ENCODE data around the gene HOXB2.

DNA sequence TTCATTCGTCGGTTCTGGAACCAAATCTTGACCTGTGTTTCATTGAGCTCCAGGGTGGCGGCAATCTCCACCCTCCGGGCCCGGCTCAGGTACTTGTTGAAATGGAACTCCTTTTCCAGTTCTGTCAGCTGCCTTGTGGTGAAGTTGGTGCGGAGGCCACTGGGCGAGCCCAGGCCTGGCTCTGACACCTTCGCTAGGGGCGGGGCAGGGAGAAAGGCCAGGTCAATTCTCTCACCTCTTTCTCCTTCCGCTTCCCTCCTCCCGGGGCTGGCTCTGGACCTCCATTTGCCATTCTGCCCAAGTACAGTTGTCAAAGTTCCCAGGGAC lies 15.3 kb downstream of the HOXB2 start:
- TF ChIP-seq CTCF (conservative IDR thresholded peaks at IDR 0.05; ENCODE audit: low read length) (no peak), EZH2phosphoT487 (IDR thresholded peaks at IDR 0.05; ENCODE audit: borderline replicate concordance, low read depth, low read length) (no peak)
